Measurements from ENCODE around the gene MIS18A. TPM values are rescaled to one million over a fixed set of nuclear protein-coding genes. Genes with fewer than 3 reads are reported as not detected.

Gene MIS18A
- total and polyA plus RNA-seq, 10 of the 15 experiments (the other 5 are each of a cell fraction or from before 2014, with no cell fraction given): 6.5 to 48.9 (median 24.8) TPM

DNA sequence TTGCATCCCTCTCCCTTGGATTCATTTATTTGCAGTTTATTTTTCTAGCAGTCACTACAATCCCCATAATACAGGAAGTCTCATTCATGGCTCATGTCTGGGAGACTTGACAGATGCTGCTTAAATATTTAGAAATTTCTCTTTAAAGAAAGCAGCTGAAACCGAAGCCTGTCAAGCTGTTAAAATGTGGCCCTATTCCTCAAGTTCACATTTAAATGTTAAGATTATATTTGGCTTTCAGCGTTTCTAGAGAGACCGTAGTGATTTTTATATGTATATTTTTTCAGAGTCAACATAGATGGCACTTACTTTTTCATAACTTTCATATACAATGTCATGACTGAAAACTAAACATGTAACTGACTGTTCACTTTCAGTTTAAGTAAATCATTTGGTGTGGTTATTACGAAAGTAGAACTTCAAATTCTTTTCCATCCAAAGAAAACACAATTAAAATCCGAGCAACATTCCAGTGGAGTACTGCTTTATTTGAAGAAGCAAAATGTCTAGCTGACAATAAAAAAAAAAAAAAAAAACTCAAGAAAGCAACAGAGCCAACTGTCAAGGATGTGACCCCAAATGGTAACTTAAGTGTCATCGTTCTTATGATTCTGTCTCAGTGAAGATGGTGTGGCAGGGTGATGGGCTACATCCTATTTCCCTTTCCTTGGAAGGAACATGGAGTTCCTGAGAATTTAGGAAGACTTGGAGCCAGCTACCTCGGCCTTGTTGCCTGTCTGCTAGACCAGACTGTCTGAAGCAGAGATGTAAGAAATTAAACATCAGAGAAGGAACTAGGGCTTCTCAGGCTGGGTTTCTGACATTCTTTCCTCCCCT, 37.8 kb downstream of the MIS18A start:
- Histone ChIP-seq H3K9ac (ENCODE audit: control insufficient read depth, insufficient read depth, low read length) (no peak overlapping the region), H3K36me3 (ENCODE audit: control insufficient read depth in 2 of 2, insufficient read depth in 2 of 2, low read length in 1 of 2) (no peaks in the 10 kb centered on the region), H3K79me2 (ENCODE audit: control insufficient read depth, insufficient read depth, low read length) (no peaks in the 10 kb centered on the region), H3K4me2 (ENCODE audit: control insufficient read depth, insufficient read depth) (peak overlapping the region; percentile 87), H3K27ac (ENCODE audit: control insufficient read depth, insufficient read depth) (no peak overlapping the region), H2AFZ (ENCODE audit: control insufficient read depth, low read depth, low read length) (no peak overlapping the region; the same call in 1 of the 2 replicates), H3K4me3 (no peak overlapping the region), H4K20me1 (ENCODE audit: control insufficient read depth, insufficient read depth) (no peaks in the 10 kb centered on the region), H3K9me3 (replicated peaks; ENCODE audit: control insufficient read depth, insufficient read depth, low read length) (no peaks in the 10 kb centered on the region; the same call in 2 of the 3 replicates), H3K27me3 (replicated peaks in 1 of 2; ENCODE audit: control insufficient read depth in 2 of 2, insufficient read depth in 2 of 2, low read length in 1 of 2) (no peaks in the 10 kb centered on the region; a peak in 2 of 4 replicates), H3K4me1 (ENCODE audit: control insufficient read depth, insufficient read depth, low read length) (peaks cover 10% of the 10 kb centered on the region)
- CTCF ChIA-PET: no interaction called here
- SMC1A ChIA-PET (ENCODE audit: uncharacterized antibody, unreplicated experiment): no interaction called here
- in situ Hi-C loops (cut with MboI) (no loop called here), intact Hi-C loops (cut with micrococcal nuclease; ENCODE audit: unreplicated experiment) (no loop called here)
- DNase-seq (ENCODE audit: low read depth, low spot score) (peak; percentile 13), FAIRE-seq (peak; percentile 57), ATAC-seq (peak; percentile 82)
- RAD21 ChIA-PET (ENCODE audit: unreplicated experiment): no interaction called here
- POLR2A ChIA-PET: no interaction called here
- 2% methylated on average over 7 of the region's 7 CpGs for WGBS (ENCODE audit: insufficient coverage, insufficient replicate concordance, low lambda C conversion rate, missing lambda C conversion rate)
- BruUV-seq (replicated peaks): no TSS peak
- TF ChIP-seq MTA2 (IDR thresholded peaks at IDR 0.05; ENCODE audit: low read depth): peak; percentile 25; the same call in 1 of the 2 replicates
- TF ChIP-seq NFIC (IDR thresholded peaks at IDR 0.05; ENCODE audit: low read depth, low read length): peak; percentile 62; the same call in 1 of the 2 replicates
- TF ChIP-seq, protein P1, sequence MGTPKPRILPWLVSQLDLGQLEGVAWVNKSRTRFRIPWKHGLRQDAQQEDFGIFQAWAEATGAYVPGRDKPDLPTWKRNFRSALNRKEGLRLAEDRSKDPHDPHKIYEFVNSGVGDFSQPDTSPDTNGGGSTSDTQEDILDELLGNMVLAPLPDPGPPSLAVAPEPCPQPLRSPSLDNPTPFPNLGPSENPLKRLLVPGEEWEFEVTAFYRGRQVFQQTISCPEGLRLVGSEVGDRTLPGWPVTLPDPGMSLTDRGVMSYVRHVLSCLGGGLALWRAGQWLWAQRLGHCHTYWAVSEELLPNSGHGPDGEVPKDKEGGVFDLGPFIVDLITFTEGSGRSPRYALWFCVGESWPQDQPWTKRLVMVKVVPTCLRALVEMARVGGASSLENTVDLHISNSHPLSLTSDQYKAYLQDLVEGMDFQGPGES (IDR thresholded peaks at IDR 0.05): no peak
- 0 out of 4 replicates have a peak, but pooled peaks of 1 of the 2 experiments have one; percentile 25 for TF ChIP-seq EP300 (IDR thresholded peaks at IDR 0.05; ENCODE audit: borderline replicate concordance in 1 of 2, control insufficient read depth in 1 of 2, low read depth in 2 of 2, low read length in 2 of 2)
- no peak for TF ChIP-seq RAD21 (IDR thresholded peaks at IDR 0.05; ENCODE audit: insufficient read depth, low read depth, low read length)
- TF ChIP-seq ETV6 (conservative IDR thresholded peaks at IDR 0.05 in 1 of 2, IDR thresholded peaks at IDR 0.05 in 1 of 2; ENCODE audit: borderline replicate concordance in 1 of 2, low read depth in 1 of 2): no peak
- peak in 1 of 2 experiments; percentile 31; a peak in 1 of 4 replicates for TF ChIP-seq IKZF2 (IDR thresholded peaks at IDR 0.05)
- peak; percentile 92 for TF ChIP-seq JUNB (IDR thresholded peaks at IDR 0.05)
- peak; percentile 50; the same call in 1 of the 2 replicates for TF ChIP-seq IRF4 (IDR thresholded peaks at IDR 0.05; ENCODE audit: low read depth, low read length)
- no peak for TF ChIP-seq ZNF207 (IDR thresholded peaks at IDR 0.05; ENCODE audit: borderline replicate concordance)
- no peak for TF ChIP-seq CREM (IDR thresholded peaks at IDR 0.05; ENCODE audit: low read depth)
- no peak for TF ChIP-seq POLR2AphosphoS5 (IDR thresholded peaks at IDR 0.05; ENCODE audit: low read length)
- TF ChIP-seq MLLT1 (IDR thresholded peaks at IDR 0.05): no peak
- no peak for TF ChIP-seq EGR1 (IDR thresholded peaks at IDR 0.05; ENCODE audit: borderline replicate concordance in 1 of 2, low read depth in 2 of 2, low read length in 2 of 2)
- TF ChIP-seq TCF7 (IDR thresholded peaks at IDR 0.05; ENCODE audit: borderline replicate concordance): peak; percentile 74; the same call in 1 of the 2 replicates
- TF ChIP-seq RUNX3 (IDR thresholded peaks at IDR 0.05; ENCODE audit: low read length): peak; percentile 67
- no peak for TF ChIP-seq PAX8 (IDR thresholded peaks at IDR 0.05)
- no peak for TF ChIP-seq SREBF1 (IDR thresholded peaks at IDR 0.05; ENCODE audit: low read length)
- no peak for TF ChIP-seq SMAD1 (IDR thresholded peaks at IDR 0.05; ENCODE audit: low read depth, partially characterized antibody)
- peak; percentile 38; the same call in 1 of the 2 replicates for TF ChIP-seq TBL1XR1 (IDR thresholded peaks at IDR 0.05; ENCODE audit: low read depth, low read length)
